GM18873 (cell line): ENCODE measurements around the gene GPR55.
"Not testable (repeated sequence)": the region's sequence is repeated elsewhere in the genome, so short reads cannot be mapped to it uniquely, and the experiment has no call there.

Experiments
- ATAC-seq: cut with Tn5 transposase; IDR thresholded peaks from one replicate; pipeline ENCODE4 v1.9.1; 2021; ENCODE audit warnings: mild to moderate bottlenecking, moderate library complexity, moderate number of reproducible peaks; ENCODE audit not compliant: unreplicated experiment, low FRiP score

Gene GPR55

GRCh38 chr2:230936243-230936642 lies 11.2 kb upstream of the GPR55 start:
- not testable (repeated sequence) for ATAC-seq

- ATAC-seq = no peak
These were observed 10.0 kb upstream of the GPR55 start for GRCh38 chr2:230935130-230935430.

GRCh38 chr2:230934231-230935129 lies 9.4 kb upstream of the GPR55 start:
- no peak for ATAC-seq

GRCh38 chr2:230933521-230934180 lies 8.6 kb upstream of the GPR55 start:
- no peak for ATAC-seq

- ATAC-seq = no peak
These were observed 7.8 kb upstream of the GPR55 start for GRCh38 chr2:230932556-230933511.

GRCh38 chr2:230931556-230932231 lies 6.7 kb upstream of the GPR55 start:
- no peak for ATAC-seq

- no peak for ATAC-seq
These were observed 6.0 kb upstream of the GPR55 start for GRCh38 chr2:230930928-230931555.

GRCh38 chr2:230930149-230930780 lies 5.2 kb upstream of the GPR55 start:
- ATAC-seq = no peak

- ATAC-seq = no peak
These were observed 4.5 kb upstream of the GPR55 start for GRCh38 chr2:230929381-230930148.

GRCh38 chr2:230928701-230929380 lies 3.8 kb upstream of the GPR55 start:
- ATAC-seq = no peak

GRCh38 chr2:230927711-230928341 lies 2.8 kb upstream of the GPR55 start:
- no peak for ATAC-seq

GRCh38 chr2:230925879-230926765 lies 1.1 kb upstream of the GPR55 start:
- no peak for ATAC-seq

GRCh38 chr2:230925443-230925878 lies 419 bp upstream of the GPR55 start:
- ATAC-seq = no peak

GRCh38 chr2:230924092-230924469 lies 961 bp downstream of the GPR55 start:
- no peak for ATAC-seq

- no peak for ATAC-seq
These were observed 1.9 kb downstream of the GPR55 start for GRCh38 chr2:230922951-230923717.
